Measurements from ENCODE around the gene NUMB.

DNA sequence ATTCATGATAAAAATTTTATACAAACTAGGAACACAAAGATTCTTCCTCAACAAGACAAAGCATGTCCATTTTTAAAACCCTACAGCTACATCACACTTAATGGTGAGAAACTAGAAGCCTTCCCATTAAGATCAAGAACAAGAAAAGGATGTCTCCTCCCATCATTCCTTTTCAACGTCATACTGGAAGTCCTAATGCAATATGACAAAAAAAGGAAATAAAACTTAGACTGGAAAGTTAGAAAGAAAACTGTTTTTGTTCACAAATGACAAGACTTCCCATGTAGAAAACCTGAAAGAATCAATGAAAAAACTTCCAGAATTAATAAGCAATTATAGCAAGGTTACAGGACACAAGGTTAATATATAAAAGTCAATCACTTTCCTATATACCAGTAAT lies 82.5 kb downstream of the NUMB start:
- TF ChIP-seq, protein P1, sequence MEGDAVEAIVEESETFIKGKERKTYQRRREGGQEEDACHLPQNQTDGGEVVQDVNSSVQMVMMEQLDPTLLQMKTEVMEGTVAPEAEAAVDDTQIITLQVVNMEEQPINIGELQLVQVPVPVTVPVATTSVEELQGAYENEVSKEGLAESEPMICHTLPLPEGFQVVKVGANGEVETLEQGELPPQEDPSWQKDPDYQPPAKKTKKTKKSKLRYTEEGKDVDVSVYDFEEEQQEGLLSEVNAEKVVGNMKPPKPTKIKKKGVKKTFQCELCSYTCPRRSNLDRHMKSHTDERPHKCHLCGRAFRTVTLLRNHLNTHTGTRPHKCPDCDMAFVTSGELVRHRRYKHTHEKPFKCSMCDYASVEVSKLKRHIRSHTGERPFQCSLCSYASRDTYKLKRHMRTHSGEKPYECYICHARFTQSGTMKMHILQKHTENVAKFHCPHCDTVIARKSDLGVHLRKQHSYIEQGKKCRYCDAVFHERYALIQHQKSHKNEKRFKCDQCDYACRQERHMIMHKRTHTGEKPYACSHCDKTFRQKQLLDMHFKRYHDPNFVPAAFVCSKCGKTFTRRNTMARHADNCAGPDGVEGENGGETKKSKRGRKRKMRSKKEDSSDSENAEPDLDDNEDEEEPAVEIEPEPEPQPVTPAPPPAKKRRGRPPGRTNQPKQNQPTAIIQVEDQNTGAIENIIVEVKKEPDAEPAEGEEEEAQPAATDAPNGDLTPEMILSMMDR (IDR thresholded peaks at IDR 0.05) = no peak
- TF ChIP-seq, protein P2, sequence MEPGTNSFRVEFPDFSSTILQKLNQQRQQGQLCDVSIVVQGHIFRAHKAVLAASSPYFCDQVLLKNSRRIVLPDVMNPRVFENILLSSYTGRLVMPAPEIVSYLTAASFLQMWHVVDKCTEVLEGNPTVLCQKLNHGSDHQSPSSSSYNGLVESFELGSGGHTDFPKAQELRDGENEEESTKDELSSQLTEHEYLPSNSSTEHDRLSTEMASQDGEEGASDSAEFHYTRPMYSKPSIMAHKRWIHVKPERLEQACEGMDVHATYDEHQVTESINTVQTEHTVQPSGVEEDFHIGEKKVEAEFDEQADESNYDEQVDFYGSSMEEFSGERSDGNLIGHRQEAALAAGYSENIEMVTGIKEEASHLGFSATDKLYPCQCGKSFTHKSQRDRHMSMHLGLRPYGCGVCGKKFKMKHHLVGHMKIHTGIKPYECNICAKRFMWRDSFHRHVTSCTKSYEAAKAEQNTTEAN (CRISPR knock-in tag; IDR thresholded peaks at IDR 0.05) = no peak

All from WTC11 (cell line).